ENCODE results near the gene CDH13.
A peak's percentile ranks its signal among the peaks of the same experiment; 100 is the strongest.

CDH13 gene

DNA sequence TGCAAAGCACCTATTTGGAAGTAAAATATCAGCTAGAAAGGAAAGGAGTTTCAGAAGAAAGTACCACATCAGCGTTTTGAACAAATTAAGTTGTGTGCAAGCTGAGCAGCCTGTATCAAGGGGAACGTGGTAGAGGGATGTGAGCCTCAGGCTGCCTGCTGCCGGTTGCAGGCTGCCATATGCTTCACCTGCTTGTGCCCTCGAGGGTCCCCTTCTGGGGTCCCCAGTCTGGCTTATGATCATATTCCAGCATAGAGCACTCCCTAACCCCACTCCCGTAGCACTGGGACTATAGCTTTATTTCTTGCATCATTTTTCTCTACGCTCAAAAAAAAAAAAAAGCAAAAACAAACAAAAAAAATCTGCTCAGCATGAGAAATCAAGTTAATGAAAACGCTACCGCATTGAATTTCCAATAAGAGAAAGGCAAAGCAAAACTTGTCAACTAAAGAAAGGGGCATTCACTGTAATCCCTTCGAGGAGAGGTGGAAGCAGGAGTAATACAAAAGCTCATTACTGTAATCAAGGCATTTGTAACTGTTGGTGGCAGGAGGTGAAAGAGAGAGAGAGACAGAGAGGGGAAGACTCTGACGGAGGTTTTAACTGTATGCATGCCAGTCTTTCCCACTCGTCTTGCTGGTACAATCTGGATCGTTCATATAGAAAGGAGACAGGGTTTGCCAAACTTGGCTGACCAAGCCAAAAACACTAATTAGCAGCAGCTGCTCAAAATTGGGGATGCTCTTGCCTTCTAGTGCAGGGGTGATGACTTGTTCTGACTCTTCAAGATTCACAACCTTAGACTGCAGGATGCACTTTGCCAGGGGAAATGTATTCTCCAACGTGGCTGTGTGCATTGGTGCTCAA lies 922.8 kb downstream of the CDH13 start:
- no peak for TF ChIP-seq POLR2A (IDR thresholded peaks at IDR 0.05; ENCODE audit: low read depth, low read length)
- FAIRE-seq: no peak
- no peak for DNase-seq (ENCODE audit: insufficient read length, low spot score)

DNA sequence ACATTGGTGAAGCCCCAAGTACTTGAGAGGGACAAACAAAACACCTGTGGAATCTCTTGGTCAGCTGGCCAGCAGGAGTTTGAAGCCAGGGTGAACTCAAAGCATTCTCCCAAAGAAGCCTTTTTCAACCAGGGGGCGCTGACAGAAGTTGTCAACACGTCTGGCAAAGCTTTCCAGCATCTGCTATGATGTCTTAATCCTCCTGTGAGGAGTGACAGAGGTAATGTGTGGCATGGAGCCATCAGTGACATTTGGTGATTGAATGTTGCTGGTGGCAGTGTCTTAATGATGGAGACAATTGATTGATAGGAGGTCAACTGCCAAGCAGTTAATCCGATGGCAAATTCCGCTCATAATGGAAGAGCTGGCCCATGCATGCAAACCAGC lies 923.4 kb downstream of the CDH13 start:
- DNase-seq (ENCODE audit: insufficient read length, low spot score) (no peak), FAIRE-seq (no peak)
- no peak for TF ChIP-seq POLR2A (IDR thresholded peaks at IDR 0.05; ENCODE audit: low read depth, low read length)

DNA sequence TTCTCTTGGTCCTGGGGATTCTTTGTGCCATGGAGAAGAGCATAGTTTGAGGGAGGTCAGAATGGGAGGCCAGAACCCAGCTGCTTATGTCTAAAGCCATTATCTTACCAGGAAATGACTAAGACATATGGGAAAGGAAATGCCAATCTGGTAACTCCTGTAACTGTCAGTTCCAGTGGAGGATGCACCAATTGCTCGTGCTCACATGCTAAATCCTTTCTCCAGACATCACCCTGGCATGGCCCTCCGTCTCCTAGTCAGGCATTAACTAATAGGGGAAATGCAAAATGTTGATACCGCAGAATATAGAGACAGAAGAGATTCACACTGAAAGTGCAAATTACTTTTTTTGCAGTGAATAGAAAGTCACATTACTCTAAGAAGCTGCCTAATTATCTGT lies 925.5 kb downstream of the CDH13 start:
- FAIRE-seq (no peak), DNase-seq (ENCODE audit: insufficient read length, low spot score) (peak; percentile 30)
- no peak for TF ChIP-seq POLR2A (IDR thresholded peaks at IDR 0.05; ENCODE audit: low read depth, low read length)

DNA sequence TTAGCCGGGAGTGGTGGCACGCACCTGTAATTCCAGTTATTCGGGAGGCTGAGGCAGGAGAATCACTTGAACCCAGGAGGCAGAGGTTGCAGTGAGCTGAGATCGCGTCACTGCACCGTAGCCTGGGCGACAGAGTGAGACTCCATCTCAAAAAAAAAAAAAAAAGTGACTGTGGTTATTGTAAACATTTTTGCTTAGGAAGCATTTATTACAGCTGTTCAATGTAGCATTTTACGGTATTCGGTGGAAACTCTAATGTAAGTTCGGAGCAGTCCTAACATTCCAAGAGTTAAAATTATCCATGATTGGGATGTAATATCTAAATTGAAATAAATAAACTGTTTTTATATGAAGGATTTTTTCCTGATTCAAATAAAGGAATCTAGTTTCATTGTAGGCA lies 926.2 kb downstream of the CDH13 start:
- no peak for TF ChIP-seq POLR2A (IDR thresholded peaks at IDR 0.05; ENCODE audit: low read depth, low read length)

DNA sequence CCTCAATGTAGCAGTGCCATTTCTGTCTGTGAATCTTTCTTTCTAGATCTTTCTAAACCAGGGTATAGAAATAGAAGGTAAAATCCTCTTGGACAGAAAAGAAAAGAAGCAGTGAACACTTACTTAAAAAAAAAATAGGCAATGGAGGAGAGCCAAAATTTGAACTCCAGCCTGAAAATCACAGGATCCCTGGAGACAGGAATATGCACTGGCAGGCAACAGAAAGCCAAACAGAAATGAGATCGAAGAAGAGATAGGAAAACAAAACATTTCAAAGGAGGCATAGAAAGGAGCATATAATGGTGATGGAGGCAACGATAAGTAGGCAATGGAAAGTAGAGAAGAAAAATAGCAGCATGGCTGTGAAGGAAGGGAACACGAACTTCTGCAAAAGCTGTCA lies 927.3 kb downstream of the CDH13 start:
- FAIRE-seq (no peak), DNase-seq (ENCODE audit: insufficient read length, low spot score) (no peak)
- TF ChIP-seq POLR2A (IDR thresholded peaks at IDR 0.05; ENCODE audit: low read depth, low read length): no peak

More for the DNA sequence above, 926.2 kb downstream of the CDH13 start:
- DNase-seq (ENCODE audit: insufficient read length, low spot score): no peak
- FAIRE-seq: no peak

DNA sequence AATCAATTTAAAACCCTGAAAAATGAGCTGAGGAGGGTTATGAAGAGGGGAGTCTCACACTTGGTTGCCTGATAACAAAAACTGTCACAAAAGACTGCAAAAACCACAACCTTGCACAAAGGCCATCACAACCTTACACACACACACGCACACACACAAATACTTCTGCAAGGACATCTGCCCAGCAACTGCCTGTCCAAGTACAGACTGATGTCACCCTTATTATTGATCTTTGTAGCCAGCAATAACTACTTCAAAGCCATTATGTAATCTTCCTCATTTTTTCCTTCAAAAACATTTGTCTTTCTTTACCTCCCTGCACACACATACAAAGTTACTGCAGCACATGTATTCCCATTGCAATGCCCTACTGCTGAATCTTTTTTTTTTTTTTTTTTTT lies 927.8 kb downstream of the CDH13 start:
- FAIRE-seq: no peak
- DNase-seq (ENCODE audit: insufficient read length, low spot score): no peak
- no peak for TF ChIP-seq POLR2A (IDR thresholded peaks at IDR 0.05; ENCODE audit: low read depth, low read length)

DNA sequence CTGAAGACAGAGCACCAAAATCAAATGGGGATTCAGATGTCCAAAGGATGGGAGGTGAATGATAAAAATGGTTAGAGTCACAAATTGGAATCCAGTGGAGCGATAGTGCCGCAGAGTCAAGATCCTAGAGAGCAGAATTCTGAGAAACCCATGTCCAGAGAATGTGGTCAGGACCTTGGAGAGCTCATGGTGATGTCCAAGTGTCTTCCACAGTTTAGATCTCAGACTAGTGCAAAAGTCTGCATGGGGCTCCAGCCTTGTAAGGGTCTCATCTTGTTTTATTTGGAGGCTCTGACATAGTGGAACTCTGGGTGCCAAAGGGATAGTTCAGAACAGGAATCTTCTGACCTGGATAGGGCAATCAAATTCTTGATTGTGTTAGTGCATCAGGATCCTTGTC lies 935.1 kb downstream of the CDH13 start:
- TF ChIP-seq POLR2A (IDR thresholded peaks at IDR 0.05; ENCODE audit: low read depth, low read length): no peak
- FAIRE-seq: no peak
- peak; percentile 6 for DNase-seq (ENCODE audit: insufficient read length, low spot score)

DNA sequence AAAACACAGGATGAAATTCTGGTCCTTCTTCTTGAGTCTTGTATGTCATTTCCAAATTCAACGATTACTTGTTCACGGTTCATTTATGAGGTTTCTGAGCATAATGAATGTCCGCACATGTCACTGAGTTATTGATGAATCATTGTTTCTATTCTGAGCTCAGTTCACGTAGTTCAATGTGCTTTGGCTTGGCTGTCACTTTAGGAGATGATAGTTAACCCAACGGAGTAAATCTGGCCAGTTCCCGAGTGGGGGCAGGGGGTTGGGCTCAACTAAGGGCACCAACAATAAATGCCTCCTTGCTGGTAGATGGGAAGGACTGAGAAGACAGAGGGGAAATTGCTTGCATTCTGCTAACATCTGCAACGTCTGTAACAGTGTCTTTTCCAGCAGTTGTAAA lies 941.6 kb downstream of the CDH13 start:
- no peak for DNase-seq (ENCODE audit: insufficient read length, low spot score)
- FAIRE-seq: no peak
- no peak for TF ChIP-seq POLR2A (IDR thresholded peaks at IDR 0.05; ENCODE audit: low read depth, low read length)

DNA sequence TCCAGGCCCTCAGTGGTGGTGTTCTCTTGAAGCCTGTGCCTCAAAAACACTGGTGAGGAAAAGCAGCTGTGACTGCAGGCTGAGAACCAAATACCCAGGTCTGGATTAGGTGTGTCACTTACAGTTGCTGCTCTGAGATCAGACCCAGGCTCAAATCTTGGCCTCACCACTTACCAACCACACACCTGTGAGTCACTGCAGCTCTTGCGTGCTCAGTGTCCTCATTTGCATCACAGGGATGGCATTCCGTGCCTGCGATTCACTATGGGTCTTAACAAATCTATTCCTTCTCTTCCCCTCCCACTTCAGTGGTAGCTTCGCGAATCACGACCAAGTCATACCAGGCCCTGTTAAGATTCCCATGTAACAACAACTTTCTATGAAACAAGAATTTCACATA lies 947.6 kb downstream of the CDH13 start:
- FAIRE-seq (peak; percentile 66), DNase-seq (ENCODE audit: insufficient read length, low spot score) (peak; percentile 55)
- TF ChIP-seq POLR2A (IDR thresholded peaks at IDR 0.05; ENCODE audit: low read depth, low read length): no peak

DNA sequence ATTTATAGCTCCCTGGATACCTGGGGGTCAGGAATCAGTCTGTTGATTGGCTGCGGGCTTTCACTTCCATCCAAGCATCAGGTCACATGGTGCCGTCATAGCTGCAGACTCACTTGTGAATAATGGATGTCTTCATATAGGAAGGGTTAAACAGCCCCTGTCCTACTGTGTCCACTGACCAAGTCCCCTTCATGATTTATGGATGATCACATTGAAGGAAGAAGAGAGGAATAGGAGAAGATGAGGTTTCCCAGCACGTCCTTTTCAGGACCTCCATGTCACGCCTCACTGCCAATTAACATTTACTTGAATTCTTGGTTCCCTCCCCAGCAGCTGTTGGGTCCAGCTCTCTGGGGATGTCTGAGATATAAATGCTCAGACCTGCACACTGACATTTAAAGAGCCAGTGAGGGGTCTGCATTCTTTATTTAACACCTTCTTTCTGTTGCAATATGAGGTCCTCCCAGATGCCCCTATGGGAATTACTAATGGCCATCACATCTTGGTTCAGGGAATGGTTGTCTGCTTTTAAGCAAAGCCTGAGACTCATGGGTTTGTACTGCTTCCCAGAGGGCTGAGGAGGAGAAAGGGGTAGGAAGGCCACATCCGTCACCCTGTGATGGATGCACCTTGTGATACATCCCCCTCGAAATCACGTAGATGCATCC lies 950.4 kb downstream of the CDH13 start:
- DNase-seq (ENCODE audit: insufficient read length, low spot score): no peak
- FAIRE-seq: no peak
- TF ChIP-seq POLR2A (IDR thresholded peaks at IDR 0.05; ENCODE audit: low read depth, low read length): no peak

DNA sequence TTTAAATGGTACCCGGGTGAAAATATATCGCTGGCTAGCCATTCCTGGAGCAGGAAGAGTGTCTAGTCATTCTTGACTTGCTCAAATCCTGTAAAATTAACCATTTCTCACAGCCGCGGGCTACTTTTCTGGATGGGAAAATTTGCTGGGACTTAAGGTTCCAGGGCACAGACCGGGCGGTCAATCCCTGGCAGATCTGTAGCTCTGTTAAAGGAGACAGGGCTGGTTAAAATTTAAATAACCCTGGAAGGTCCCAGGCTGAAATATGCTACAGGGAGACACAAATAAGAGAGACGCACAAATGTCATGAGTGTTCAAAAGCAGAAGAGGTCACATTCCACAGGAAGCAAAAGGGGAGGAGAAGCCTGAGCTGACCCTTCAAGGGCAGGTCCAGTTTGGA lies 951.4 kb downstream of the CDH13 start:
- no peak for FAIRE-seq
- TF ChIP-seq POLR2A (IDR thresholded peaks at IDR 0.05; ENCODE audit: low read depth, low read length): no peak
- no peak for DNase-seq (ENCODE audit: insufficient read length, low spot score)

DNA sequence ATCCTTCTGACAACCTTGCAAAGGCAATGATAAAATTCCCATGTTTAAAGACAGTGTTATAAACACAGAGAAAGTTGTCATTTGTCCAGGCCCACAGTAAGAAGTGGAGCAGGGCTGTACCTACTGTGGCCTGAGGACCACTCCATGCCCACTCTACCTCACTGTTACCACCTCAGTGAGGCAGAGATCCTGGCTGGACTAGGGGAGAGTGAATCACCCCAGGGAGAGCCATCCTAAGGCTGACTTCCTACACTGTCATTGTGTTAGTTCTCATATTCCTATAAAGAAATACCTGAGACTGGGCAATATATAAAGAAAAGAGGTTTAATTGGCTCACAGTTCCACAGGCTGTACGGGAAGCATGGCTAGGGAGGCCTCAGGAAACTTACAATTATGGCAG lies 952.3 kb downstream of the CDH13 start:
- no peak for TF ChIP-seq POLR2A (IDR thresholded peaks at IDR 0.05; ENCODE audit: low read depth, low read length)
- DNase-seq (ENCODE audit: insufficient read length, low spot score): no peak
- FAIRE-seq: no peak

DNA sequence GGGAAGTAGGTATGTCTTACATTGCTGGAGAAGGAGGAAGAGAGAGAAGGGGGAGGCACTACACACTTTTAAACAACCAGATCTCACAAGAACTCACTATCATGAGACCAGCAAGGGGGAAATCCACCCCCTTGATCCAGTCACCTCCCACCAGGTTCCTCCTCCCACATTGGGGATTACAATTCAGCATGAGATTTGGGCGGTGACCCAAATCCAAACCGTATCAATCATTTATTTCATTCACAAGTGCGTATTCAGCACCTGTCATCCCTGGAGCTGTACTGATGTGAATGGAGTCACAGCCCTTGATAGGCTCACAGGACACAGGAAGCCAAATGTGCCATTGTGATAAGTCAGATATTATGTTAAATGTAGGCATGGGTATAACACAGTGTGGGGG lies 952.7 kb downstream of the CDH13 start:
- FAIRE-seq: no peak
- DNase-seq (ENCODE audit: insufficient read length, low spot score): no peak
- no peak for TF ChIP-seq POLR2A (IDR thresholded peaks at IDR 0.05; ENCODE audit: low read depth, low read length)

DNA sequence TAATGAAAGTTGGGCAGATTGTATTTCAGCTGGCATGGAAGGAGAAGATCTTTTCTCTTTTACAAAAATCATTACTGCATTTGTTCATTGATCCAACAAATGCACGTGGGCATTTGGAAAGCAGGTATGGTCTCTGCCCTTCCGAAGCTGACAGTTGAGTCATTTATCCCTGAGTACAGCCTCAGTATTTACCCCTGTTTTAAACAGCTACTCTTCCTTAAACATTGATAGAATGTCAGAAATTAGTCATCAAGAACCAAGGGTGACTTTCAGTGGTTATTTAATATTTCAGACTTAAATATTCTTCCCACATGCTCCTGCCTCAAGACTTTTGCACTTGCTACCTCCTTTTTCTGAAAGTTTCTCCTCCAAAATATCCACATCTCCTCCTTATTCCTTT lies 954.3 kb downstream of the CDH13 start:
- TF ChIP-seq POLR2A (IDR thresholded peaks at IDR 0.05; ENCODE audit: low read depth, low read length): no peak
- FAIRE-seq: no peak
- DNase-seq (ENCODE audit: insufficient read length, low spot score): no peak

All from H54 (cell line).